Breast epithelium (tissue), 3 donors: ENCODE measurements around the gene HSP90AB1.

Source experiments
- POLR2A ChIP-seq: fragments of 450-650 bp; IDR thresholded peaks from one replicate; pipeline ENCODE4 v1.6.1; 2016; ENCODE audit warnings: antibody characterized with exemption, mild to moderate bottlenecking, moderate library complexity
- POLR2AphosphoS5 ChIP-seq, 3 donors: sonication (generic); formaldehyde crosslinking; IDR thresholded peaks; one replicate each; pipeline ENCODE4 v1.6.1; 2017; ENCODE audit warnings: antibody characterized with exemption in 3 of 3
- TF ChIP-seq, protein P1 (sequence below), 3 donors: fragments of 450-650 bp; IDR thresholded peaks; one replicate each; pipeline ENCODE4 v1.5.1; 2016 to 2017; ENCODE audit warnings: antibody characterized with exemption in 3 of 3, mild to moderate bottlenecking in 3 of 3, moderate library complexity in 3 of 3

DNA sequence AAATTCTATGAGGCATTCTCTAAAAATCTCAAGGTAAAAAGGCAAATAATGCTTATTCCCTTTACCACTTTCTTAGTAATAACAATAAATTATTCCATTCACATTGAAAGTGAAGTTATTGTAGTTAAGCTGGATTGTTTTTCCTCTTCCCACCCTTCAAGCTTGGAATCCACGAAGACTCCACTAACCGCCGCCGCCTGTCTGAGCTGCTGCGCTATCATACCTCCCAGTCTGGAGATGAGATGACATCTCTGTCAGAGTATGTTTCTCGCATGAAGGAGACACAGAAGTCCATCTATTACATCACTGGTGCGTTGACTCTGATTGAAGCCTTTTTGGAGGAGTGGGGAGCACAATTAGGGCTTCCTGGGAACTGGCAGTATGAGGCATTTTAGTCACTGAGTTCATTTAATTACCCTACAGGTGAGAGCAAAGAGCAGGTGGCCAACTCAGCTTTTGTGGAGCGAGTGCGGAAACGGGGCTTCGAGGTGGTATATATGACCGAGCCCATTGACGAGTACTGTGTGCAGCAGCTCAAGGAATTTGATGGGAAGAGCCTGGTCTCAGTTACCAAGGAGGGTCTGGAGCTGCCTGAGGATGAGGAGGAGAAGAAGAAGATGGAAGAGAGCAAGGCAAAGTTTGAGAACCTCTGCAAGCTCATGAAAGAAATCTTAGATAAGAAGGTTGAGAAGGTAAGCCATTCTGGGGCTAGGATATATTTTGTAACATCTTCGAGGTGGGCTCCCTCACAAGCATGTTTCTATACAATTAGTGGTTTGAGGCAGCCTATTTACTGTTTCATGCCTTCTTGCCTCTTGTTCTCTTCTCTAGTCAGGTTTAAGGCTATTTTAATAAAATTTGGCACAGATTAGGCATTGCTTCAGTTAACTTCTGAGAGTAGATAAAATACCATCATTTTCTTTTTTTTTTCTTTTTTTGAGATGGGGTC lies 4.9 kb downstream of the HSP90AB1 start:
- TF ChIP-seq, protein P1, sequence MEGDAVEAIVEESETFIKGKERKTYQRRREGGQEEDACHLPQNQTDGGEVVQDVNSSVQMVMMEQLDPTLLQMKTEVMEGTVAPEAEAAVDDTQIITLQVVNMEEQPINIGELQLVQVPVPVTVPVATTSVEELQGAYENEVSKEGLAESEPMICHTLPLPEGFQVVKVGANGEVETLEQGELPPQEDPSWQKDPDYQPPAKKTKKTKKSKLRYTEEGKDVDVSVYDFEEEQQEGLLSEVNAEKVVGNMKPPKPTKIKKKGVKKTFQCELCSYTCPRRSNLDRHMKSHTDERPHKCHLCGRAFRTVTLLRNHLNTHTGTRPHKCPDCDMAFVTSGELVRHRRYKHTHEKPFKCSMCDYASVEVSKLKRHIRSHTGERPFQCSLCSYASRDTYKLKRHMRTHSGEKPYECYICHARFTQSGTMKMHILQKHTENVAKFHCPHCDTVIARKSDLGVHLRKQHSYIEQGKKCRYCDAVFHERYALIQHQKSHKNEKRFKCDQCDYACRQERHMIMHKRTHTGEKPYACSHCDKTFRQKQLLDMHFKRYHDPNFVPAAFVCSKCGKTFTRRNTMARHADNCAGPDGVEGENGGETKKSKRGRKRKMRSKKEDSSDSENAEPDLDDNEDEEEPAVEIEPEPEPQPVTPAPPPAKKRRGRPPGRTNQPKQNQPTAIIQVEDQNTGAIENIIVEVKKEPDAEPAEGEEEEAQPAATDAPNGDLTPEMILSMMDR (IDR thresholded peaks at IDR 0.05), result no peak
- no peak for TF ChIP-seq POLR2AphosphoS5 (IDR thresholded peaks at IDR 0.05)
- no peak for TF ChIP-seq POLR2A
